Panc1 (cell line): ENCODE data around the gene STK25. TPM values are rescaled to one million over a fixed set of nuclear protein-coding genes. Genes with fewer than 3 reads are reported as not detected.

Source experiments
- ATAC-seq: fragments of 200-7000 bp; cut with Tn5 transposase; 2 replicates; pipeline ENCODE4 v1.9.1; 2020; ENCODE audit warnings: mild to moderate bottlenecking, moderate library complexity
- BruUV-seq: library from RNA; stranded (reverse); fragments of 400-500 nt; replicated peaks from 2 replicates; lab custom pipeline; 2021; lab: Mats Ljungman, UMichigan
- CTCF ChIA-PET: fragments of 300-600 bp; sonication (Branson Sonifier 250); formaldehyde crosslinking; loops from one replicate; lab custom pipeline; 2022; ENCODE audit warnings: antibody characterized with exemption; lab: Charles Lee
- POLR2A ChIA-PET: fragments of 300-600 bp; sonication (Branson Sonifier 250); formaldehyde crosslinking; loops from one replicate; lab custom pipeline; 2022; ENCODE audit warnings: antibody characterized with exemption; lab: Charles Lee
- DNase-seq: peaks from one replicate; pipeline ENCODE4 v3.0.0-alpha.2; 2010; ENCODE audit warnings: low read depth, low spot score
- H3K27ac ChIP-seq: 2 replicates; pipeline ENCODE4 v1.5.1; 2011; ENCODE audit warnings: mild to moderate bottlenecking, low read length, inconsistent platforms
- H3K27me3 ChIP-seq: fragments of 200-500 bp; sonication (Bioruptor generic); 2 replicates; pipeline ENCODE4 v1.6.0; 2014; ENCODE audit warnings: low read length, inconsistent platforms; ENCODE audit not compliant: control insufficient read depth, insufficient read depth
- H3K36me3 ChIP-seq: fragments of 200-500 bp; sonication (Bioruptor generic); 2 replicates; pipeline ENCODE4 v1.5.1; 2014; ENCODE audit warnings: inconsistent platforms, mild to moderate bottlenecking, low read length, moderate library complexity; ENCODE audit not compliant: control insufficient read depth, insufficient read depth
- H3K4me1 ChIP-seq: 2 replicates; pipeline ENCODE4 v1.5.1; 2011; ENCODE audit warnings: inconsistent platforms, mild to moderate bottlenecking, low read length, moderate library complexity; ENCODE audit not compliant: control insufficient read depth, insufficient read depth
- H3K4me3 ChIP-seq, 2 experiments: 2 replicates each; pipeline ENCODE4 v1.5.1; 2011 to 2012; ENCODE audit warnings: low read depth in 2 of 2, low read length in 2 of 2, mild to moderate bottlenecking in 2 of 2, inconsistent platforms in 1 of 2, moderate library complexity in 1 of 2
- H3K9me3 ChIP-seq: fragments of 200-500 bp; sonication (Bioruptor generic); 2 replicates; pipeline ENCODE4 v1.5.1; 2014; ENCODE audit warnings: low read depth, mild to moderate bottlenecking, inconsistent platforms, low read length, moderate library complexity; ENCODE audit not compliant: control insufficient read depth, insufficient read depth
- CTCF ChIP-seq: fragments of 450-650 bp; IDR thresholded peaks from 2 replicates; pipeline ENCODE4 v1.5.1; 2017; ENCODE audit warnings: mild to moderate bottlenecking
- POLR2AphosphoS5 ChIP-seq: IDR thresholded peaks from 2 replicates; pipeline ENCODE4 v1.6.1; 2012; ENCODE audit warnings: mild to moderate bottlenecking, low read depth, low read length, moderate library complexity
- REST ChIP-seq, 2 experiments: IDR thresholded peaks; 2 replicates each; pipeline ENCODE4 v1.6.1; 2011 to 2012; ENCODE audit warnings: low read depth in 2 of 2, control low read depth in 1 of 2, low read length in 1 of 2, mild to moderate bottlenecking in 1 of 2, moderate library complexity in 1 of 2; ENCODE audit not compliant: insufficient read depth in 1 of 2
- SIN3A ChIP-seq: IDR thresholded peaks from 2 replicates; pipeline ENCODE4 v1.6.1; 2012; ENCODE audit warnings: low read depth, mild to moderate bottlenecking, low read length, moderate library complexity, borderline replicate concordance; ENCODE audit not compliant: insufficient read depth
- TCF7L2 ChIP-seq: IDR thresholded peaks from 2 replicates; pipeline ENCODE4 v1.6.1; 2011; ENCODE audit warnings: mild to moderate bottlenecking, low read depth, low read length, inconsistent platforms
- in situ Hi-C: cut with HindIII; loops from 2 replicates; pipeline ENCODE4 v1.10.0; 2016; ENCODE audit warnings: low sequenced_read_pairs, low pct_unique_long_range_greater_than_20kb
- intact Hi-C: fragments of 100-400 bp; cut with micrococcal nuclease; formaldehyde crosslinking; loops from one replicate; pipeline ENCODE4 v1.10.0; 2022; ENCODE audit not compliant: unreplicated experiment
- total RNA-seq: library from RNA; stranded (reverse); gene quantifications from one replicate; pipeline ENCODE4 v1.2.1, GENCODE V29; 2021; ENCODE audit not compliant: unreplicated experiment

Gene STK25
- total RNA-seq, 1 experiment from 2014 or later, result 195 TPM

- DNase-seq, result no peak
- Histone ChIP-seq H3K9me3 (no peaks in the 10 kb centered on the region), H3K4me1 (no peaks in the 10 kb centered on the region), H3K27me3 (no peaks in the 10 kb centered on the region), H3K27ac (no peak overlapping the region), H3K4me3 (no peak overlapping the region), H3K36me3 (no peaks in the 10 kb centered on the region)
- ChIA-PET CTCF (no interaction called here), POLR2A (no interaction called here)
- intact Hi-C loops (no loop called here), in situ Hi-C loops (no loop called here)
- TF ChIP-seq SIN3A (no peak), POLR2AphosphoS5 (no peak), TCF7L2 (no peak), CTCF (no peak), REST (IDR thresholded peaks at IDR 0.05; ENCODE audit: insufficient read depth in 1 of 2, low read depth in 2 of 2, low read length in 1 of 2) (no peak)
- ATAC-seq, result no peak
- BruUV-seq, result no TSS peak
Observed at GRCh38 chr2:241461693-241462677, 46.4 kb downstream of the STK25 start.

- no TSS peak for BruUV-seq
- in situ Hi-C loops, result no loop called here
- POLR2A ChIA-PET, result no interaction called here
Observed at GRCh38 chr2:241460631-241461030, 47.8 kb downstream of the STK25 start.

More at GRCh38 chr2:241460631-241461030, 47.8 kb downstream of the STK25 start:
- H3K27me3 ChIP-seq, result no peaks in the 10 kb centered on the region
- DNase-seq (no peak), ATAC-seq (peak; percentile 28)
- TF ChIP-seq CTCF, result no peak
- no peak for TF ChIP-seq POLR2AphosphoS5
- no peak for TF ChIP-seq SIN3A
- no peak for TF ChIP-seq TCF7L2
- TF ChIP-seq REST (IDR thresholded peaks at IDR 0.05; ENCODE audit: insufficient read depth in 1 of 2, low read depth in 2 of 2, low read length in 1 of 2), result no peak
- no peaks in the 10 kb centered on the region for H3K4me1 ChIP-seq
- intact Hi-C loops, result no loop called here
- CTCF ChIA-PET, result no interaction called here
- no peaks in the 10 kb centered on the region for H3K9me3 ChIP-seq
- no peaks in the 10 kb centered on the region for H3K36me3 ChIP-seq
- no peak overlapping the region for H3K27ac ChIP-seq
- H3K4me3 ChIP-seq, result no peak overlapping the region
